Hepatocyte (in vitro differentiated cells): ENCODE data around the gene SLC12A8. TPM values are rescaled to one million over a fixed set of nuclear protein-coding genes. Genes with fewer than 3 reads are reported as not detected.

Experiments used
- DNase-seq: peaks from one replicate; pipeline ENCODE4 v3.0.0-alpha.2; 2016; ENCODE audit warnings: low spot score
- H2AFZ ChIP-seq: fragments of 200-600 bp; sonication (generic); 2 replicates; pipeline ENCODE4 v1.6.0; 2016; ENCODE audit warnings: antibody characterized with exemption, mild to moderate bottlenecking
- H3K27ac ChIP-seq: fragments of 200-600 bp; sonication (generic); 2 replicates; pipeline ENCODE4 v1.5.1; 2016; ENCODE audit warnings: mild to moderate bottlenecking
- H3K27me3 ChIP-seq: fragments of 200-600 bp; sonication (generic); 2 replicates; pipeline ENCODE4 v1.6.1; 2016
- H3K36me3 ChIP-seq: fragments of 200-600 bp; sonication (generic); replicated peaks from 2 replicates; pipeline ENCODE4 v1.5.1; 2016; ENCODE audit warnings: low read depth; ENCODE audit not compliant: insufficient read depth
- H3K4me1 ChIP-seq: fragments of 200-600 bp; sonication (generic); 2 replicates; pipeline ENCODE4 v1.5.1; 2016; ENCODE audit warnings: mild to moderate bottlenecking, moderate library complexity; ENCODE audit not compliant: insufficient read depth
- H3K4me2 ChIP-seq: fragments of 200-600 bp; sonication (generic); 2 replicates; pipeline ENCODE4 v1.6.0; 2016
- H3K4me3 ChIP-seq: fragments of 200-600 bp; sonication (generic); 2 replicates; pipeline ENCODE4 v1.5.1; 2016; ENCODE audit warnings: mild to moderate bottlenecking
- H3K79me2 ChIP-seq: fragments of 200-600 bp; sonication (generic); 2 replicates; pipeline ENCODE4 v1.6.0; 2017; ENCODE audit warnings: mild to moderate bottlenecking
- H3K9me2 ChIP-seq: fragments of 200-600 bp; sonication (generic); replicated peaks from 2 replicates; pipeline ENCODE4 v1.6.0; 2017; ENCODE audit warnings: mild to moderate bottlenecking; ENCODE audit not compliant: insufficient read depth
- H3K9me3 ChIP-seq: fragments of 200-600 bp; sonication (generic); 2 replicates; pipeline ENCODE4 v1.5.1; 2016; ENCODE audit warnings: low read depth, mild to moderate bottlenecking
- H4K20me1 ChIP-seq: fragments of 200-600 bp; sonication (generic); 2 replicates; pipeline ENCODE4 v1.6.0; 2016; ENCODE audit warnings: mild to moderate bottlenecking; ENCODE audit not compliant: insufficient read depth, poor library complexity, severe bottlenecking
- EZH2 ChIP-seq: fragments of 200-600 bp; sonication (generic); IDR thresholded peaks from 2 replicates; pipeline ENCODE4 v1.6.1; 2016; ENCODE audit warnings: antibody characterized with exemption, mild to moderate bottlenecking, borderline replicate concordance
- EZH2phosphoT487 ChIP-seq: fragments of 200-600 bp; sonication (generic); IDR thresholded peaks from one replicate; pipeline ENCODE4 v1.6.1; 2018; ENCODE audit warnings: antibody characterized with exemption, mild to moderate bottlenecking, low read depth, moderate library complexity; ENCODE audit not compliant: unreplicated experiment, severe bottlenecking
- WGBS: methylation state at CpG from one replicate; pipeline ENCODE4 v1.1.6; 2016; ENCODE audit warnings: low lambda C conversion rate; ENCODE audit errors: missing lambda C conversion rate; 5-methylcytosine and 5-hydroxymethylcytosine counted together
- polyA plus RNA-seq: library from polyadenylated mRNA; unstranded; fragments of >200 nt; fragmentation: Nextera tagmentation; extraction: Ambion mirVana; gene quantifications from 2 replicates; pipeline ENCODE4 v1.2.1, GENCODE V29; 2016
- total RNA-seq: library from RNA; depleted of rRNA; stranded (reverse); fragments of >200 nt; gene quantifications from 2 replicates; pipeline ENCODE4 v1.2.3, GENCODE V29; 2014
- TF ChIP-seq, protein P1 (sequence below): fragments of 200-600 bp; sonication (generic); IDR thresholded peaks from 2 replicates; pipeline ENCODE4 v1.5.1; 2016; ENCODE audit warnings: antibody characterized with exemption, mild to moderate bottlenecking; ENCODE audit not compliant: poor library complexity

SLC12A8 gene
- total and polyA plus RNA-seq, 2 experiments from 2014 or later, result 18.9 to 20.0 TPM

DNA sequence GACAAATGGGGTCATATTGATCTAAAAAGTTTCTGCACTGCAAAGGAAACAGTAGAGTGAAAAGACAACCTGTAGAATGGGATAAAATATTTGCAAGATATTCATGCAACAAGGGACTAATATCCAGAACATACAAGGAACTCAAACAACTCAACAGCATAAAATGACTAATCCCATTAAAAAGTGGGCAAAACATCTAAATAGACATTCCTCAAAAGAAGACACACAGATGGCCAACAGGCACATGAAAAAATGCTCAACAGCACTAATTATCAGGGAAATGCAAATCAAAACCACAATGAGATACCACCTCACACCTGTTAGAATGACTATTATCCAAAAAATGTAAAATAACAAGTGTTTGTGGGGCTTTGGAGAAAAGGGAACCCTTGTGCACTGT is 8.8 kb downstream of the SLC12A8 start:
- Histone ChIP-seq H3K27me3 (no peaks in the 10 kb centered on the region), H3K9me2 (no peaks in the 10 kb centered on the region), H3K79me2 (peaks cover 6% of the 10 kb centered on the region), H3K4me1 (no peaks in the 10 kb centered on the region), H3K9me3 (no peaks in the 10 kb centered on the region), H4K20me1 (no peaks in the 10 kb centered on the region), H3K4me3 (no peak overlapping the region), H3K36me3 (no peaks in the 10 kb centered on the region), H3K27ac (no peak overlapping the region), H3K4me2 (no peak overlapping the region), H2AFZ (no peak overlapping the region)
- no peak for TF ChIP-seq EZH2phosphoT487
- no peak for TF ChIP-seq EZH2
- TF ChIP-seq, protein P1, sequence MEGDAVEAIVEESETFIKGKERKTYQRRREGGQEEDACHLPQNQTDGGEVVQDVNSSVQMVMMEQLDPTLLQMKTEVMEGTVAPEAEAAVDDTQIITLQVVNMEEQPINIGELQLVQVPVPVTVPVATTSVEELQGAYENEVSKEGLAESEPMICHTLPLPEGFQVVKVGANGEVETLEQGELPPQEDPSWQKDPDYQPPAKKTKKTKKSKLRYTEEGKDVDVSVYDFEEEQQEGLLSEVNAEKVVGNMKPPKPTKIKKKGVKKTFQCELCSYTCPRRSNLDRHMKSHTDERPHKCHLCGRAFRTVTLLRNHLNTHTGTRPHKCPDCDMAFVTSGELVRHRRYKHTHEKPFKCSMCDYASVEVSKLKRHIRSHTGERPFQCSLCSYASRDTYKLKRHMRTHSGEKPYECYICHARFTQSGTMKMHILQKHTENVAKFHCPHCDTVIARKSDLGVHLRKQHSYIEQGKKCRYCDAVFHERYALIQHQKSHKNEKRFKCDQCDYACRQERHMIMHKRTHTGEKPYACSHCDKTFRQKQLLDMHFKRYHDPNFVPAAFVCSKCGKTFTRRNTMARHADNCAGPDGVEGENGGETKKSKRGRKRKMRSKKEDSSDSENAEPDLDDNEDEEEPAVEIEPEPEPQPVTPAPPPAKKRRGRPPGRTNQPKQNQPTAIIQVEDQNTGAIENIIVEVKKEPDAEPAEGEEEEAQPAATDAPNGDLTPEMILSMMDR, result no peak
- DNase-seq, result no peak

DNA sequence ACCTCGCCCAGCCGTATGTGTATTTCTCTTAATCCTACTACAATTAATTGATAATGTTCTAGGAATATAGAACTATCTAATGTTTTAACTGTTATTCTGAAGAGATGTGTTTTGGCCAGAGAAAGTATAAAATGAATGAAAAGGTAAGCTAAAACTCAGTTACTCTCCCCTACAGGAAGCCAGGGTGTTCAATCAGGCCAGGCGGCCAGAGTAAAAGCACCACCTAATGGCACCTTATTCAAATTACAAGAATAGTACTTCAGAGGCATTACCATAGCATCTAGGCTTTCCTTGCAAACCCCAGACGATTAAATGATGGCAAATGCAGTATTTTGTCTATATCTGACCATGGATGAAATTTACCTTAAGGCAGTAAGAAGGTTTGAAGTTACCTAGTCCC is 10.4 kb downstream of the SLC12A8 start:
- Histone ChIP-seq H2AFZ (no peak overlapping the region), H3K27ac (no peak overlapping the region), H3K36me3 (no peaks in the 10 kb centered on the region), H3K9me2 (no peaks in the 10 kb centered on the region), H3K79me2 (peaks cover 6% of the 10 kb centered on the region), H3K27me3 (no peaks in the 10 kb centered on the region), H3K4me3 (no peak overlapping the region), H3K4me1 (no peaks in the 10 kb centered on the region), H3K4me2 (no peak overlapping the region), H4K20me1 (no peaks in the 10 kb centered on the region), H3K9me3 (no peaks in the 10 kb centered on the region)
- TF ChIP-seq, protein P1, result peak; percentile 10
- TF ChIP-seq EZH2phosphoT487 (no peak), EZH2 (no peak)
- WGBS, result 85% methylated on average over 4 of the region's 4 CpGs
- DNase-seq, result no peak

- Histone ChIP-seq H3K9me2 (no peaks in the 10 kb centered on the region), H4K20me1 (no peaks in the 10 kb centered on the region), H3K36me3 (no peaks in the 10 kb centered on the region), H2AFZ (no peak overlapping the region), H3K4me2 (peak overlapping the region; percentile 38), H3K79me2 (peaks cover 6% of the 10 kb centered on the region), H3K4me3 (no peak overlapping the region), H3K9me3 (no peaks in the 10 kb centered on the region), H3K27me3 (no peaks in the 10 kb centered on the region), H3K4me1 (no peaks in the 10 kb centered on the region), H3K27ac (no peak overlapping the region)
- TF ChIP-seq EZH2phosphoT487 (no peak), EZH2 (no peak)
- TF ChIP-seq, protein P1, result no peak
- DNase-seq, result no peak
- WGBS, result 72% methylated on average over 6 of the region's 6 CpGs
These were observed 11.8 kb downstream of the SLC12A8 start for GRCh38 chr3:125200731-125201139.
